Activated gamma-delta T cell (primary cell): ENCODE data around the gene S1PR2.
"Not testable (repeated sequence)": the region's sequence is repeated elsewhere in the genome, so short reads cannot be mapped to it uniquely, and the experiment has no call there.

Experiments
- DNase-seq: peaks from one replicate; lab custom pipeline; 2025; lab: John Stamatoyannopoulos, UW

The S1PR2 gene

DNA sequence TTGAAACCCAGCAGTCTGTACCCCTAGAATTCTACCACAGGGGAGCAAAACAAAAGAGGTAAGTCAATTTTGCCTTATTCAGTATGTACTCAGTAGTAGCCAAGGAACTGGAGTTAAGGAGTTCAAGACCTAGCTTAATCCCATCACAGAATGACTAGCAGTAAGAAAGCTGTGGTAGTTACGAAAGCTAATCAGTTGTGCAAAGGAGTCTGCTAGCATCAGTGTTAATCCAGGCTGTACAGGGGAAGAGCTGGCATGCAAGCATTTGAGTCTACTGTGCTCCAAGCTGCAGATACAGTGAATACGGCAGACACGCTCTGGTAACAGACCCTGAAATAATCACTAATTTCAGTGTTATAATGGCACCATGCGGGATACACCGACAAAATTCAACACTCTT lies 41.1 kb downstream of the S1PR2 start:
- DNase-seq = no peak

- DNase-seq = no peak
These were observed 41.5 kb downstream of the S1PR2 start for GRCh38 chr19:10189616-10190015.

- no peak for DNase-seq
These were observed 43.8 kb downstream of the S1PR2 start for GRCh38 chr19:10187315-10187714.

DNA sequence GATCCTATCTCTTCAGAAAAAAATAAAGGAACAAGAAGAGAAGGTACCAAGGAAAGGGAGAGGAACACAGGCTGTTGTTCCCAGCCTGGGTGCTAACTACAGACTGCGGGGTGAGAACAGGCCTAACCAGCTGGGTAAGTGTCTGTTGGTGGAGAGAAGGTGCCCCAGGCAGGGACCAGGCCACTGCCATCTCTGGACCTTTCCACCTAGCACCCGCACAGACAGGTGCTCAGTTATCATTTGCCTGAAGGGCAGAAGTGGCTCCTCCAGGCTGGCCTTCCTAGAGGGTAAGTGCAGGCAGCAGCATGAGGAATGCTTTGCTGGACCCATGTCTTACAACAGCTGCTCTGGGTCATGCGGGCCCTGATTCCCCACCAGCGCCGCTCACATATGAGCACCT lies 46.5 kb downstream of the S1PR2 start:
- no peak for DNase-seq

DNA sequence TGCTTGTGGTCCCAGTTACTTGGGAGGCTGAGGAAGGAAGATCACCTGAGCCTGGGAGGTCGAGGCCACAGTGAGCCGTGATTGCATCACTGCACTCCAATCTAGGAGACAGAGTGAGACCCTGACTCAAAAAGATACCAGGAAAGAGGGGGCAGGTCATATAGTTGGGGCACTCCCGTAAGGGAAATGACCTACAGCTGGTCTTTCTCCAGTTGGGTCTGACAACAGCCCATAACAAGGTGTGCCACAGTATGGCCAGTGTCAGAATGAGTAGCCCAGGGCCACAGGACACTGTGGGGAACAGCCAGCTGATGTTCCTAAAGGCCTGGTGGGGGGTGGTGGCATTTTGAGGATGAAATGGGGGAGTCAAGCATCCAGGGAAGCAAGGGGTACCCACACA lies 47.2 kb downstream of the S1PR2 start:
- DNase-seq = no peak

DNA sequence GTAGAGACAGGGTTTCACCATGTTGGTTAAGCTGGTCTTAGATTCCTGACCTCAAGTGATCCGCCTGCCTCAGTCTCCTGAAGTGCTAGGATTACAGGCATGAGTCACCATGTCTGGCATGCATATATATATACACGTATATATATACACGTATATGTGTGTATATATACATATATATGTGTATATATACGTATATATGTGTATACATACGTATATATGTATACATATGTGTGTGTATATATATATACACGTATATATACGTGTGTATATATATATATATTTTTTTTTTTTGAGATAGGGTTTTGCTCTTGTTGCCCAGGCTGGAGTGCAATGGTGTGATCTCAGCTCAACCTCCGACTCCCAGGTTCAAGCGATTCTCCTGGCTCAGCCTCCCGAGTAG lies 48.3 kb downstream of the S1PR2 start:
- DNase-seq = no peak

- DNase-seq = no peak
These were observed 49.1 kb downstream of the S1PR2 start for GRCh38 chr19:10182076-10182475.

DNA sequence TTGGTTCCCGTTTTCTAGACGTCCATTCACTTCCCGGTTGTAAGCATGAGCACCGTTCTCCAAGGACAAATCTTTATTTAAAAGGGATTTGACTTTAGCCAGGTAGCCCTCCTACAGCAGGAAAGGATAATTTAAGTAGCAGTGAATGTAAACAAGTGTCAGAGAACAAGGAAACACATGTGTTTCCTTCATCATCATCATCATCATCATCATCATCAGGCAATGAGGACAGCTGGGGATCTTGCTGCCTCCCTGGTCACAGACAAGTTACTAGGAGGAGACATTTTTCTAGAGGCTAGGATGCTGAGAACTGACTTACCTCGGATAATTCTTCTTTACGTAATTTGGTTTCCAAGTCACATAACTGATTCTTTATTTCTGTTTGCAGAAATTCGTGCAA lies 50.7 kb downstream of the S1PR2 start:
- no peak for DNase-seq

DNA sequence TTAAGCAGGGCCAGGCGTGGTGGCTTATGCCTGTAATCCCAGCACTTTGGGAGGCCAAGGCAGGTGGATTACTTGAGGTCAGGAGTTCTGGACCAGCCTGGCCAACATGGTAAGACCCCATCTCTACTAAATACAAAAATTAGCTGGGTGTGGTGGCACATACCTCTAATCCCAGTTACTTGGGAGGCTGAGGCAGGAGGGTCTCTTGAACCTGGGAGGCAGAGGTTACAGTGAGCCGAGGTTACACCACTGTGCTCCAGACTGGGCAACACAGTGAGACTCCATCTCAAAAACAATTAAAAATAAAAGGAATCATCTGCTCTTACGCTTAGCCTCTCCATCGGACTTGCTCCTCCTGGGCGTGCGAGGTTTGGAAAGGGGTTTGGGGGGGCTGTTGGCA lies 51.1 kb downstream of the S1PR2 start:
- not testable (repeated sequence) for DNase-seq

DNA sequence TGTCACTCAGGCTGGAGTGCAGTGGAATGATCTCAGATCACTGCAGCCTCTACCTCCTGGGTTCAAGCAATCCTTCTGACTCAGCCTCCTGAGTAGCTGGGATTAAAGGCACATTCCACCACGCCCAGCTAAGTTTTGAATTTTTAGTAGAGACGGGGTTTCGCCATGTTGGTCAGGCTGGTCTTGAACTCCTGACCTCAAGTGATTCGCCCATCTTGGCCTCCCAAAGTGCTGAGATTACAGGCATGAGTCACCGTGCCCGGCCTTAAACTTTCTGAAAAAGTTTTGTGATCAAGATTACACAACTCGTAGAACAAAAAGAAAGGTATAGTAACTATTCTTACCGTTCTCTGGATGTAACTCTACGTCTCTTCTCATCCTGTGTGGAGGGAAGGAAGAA lies 57.6 kb downstream of the S1PR2 start:
- no peak for DNase-seq
